ENCODE results near the gene HAUS7. TPM values are rescaled to one million over a fixed set of nuclear protein-coding genes. Genes with fewer than 3 reads are reported as not detected.

The HAUS7 gene
- total and polyA plus RNA-seq, 9 donors: 20.0 to 34.3 (median 30.1) TPM

GRCh38 chrX:153492543-153492942 lies 22.2 kb upstream of the HAUS7 start:
- Histone ChIP-seq H3K4me1 (ENCODE audit: control insufficient read depth, insufficient read depth, low read length) (peaks cover 74% of the 10 kb centered on the region), H3K4me3 (ENCODE audit: low read length) (no peak overlapping the region), H3K9me3 (replicated peaks; ENCODE audit: control insufficient read depth, low read depth, low read length) (no peaks in the 10 kb centered on the region), H3K36me3 (ENCODE audit: control insufficient read depth, insufficient read depth, low read length) (no peaks in the 10 kb centered on the region), H3K27me3 (ENCODE audit: control insufficient read depth, insufficient read depth, low read length) (peaks cover 5% of the 10 kb centered on the region), H3K27ac (ENCODE audit: low read length) (no peak overlapping the region)
- 74% methylated on average over 8 of the region's 12 CpGs for WGBS (ENCODE audit: insufficient coverage)
- no peak for DNase-seq

GRCh38 chrX:153491918-153492317 lies 21.5 kb upstream of the HAUS7 start:
- Histone ChIP-seq H3K27me3 (ENCODE audit: control insufficient read depth, insufficient read depth, low read length) (peaks cover 5% of the 10 kb centered on the region), H3K4me3 (ENCODE audit: low read length) (no peak overlapping the region), H3K9me3 (replicated peaks; ENCODE audit: control insufficient read depth, low read depth, low read length) (no peaks in the 10 kb centered on the region), H3K4me1 (ENCODE audit: control insufficient read depth, insufficient read depth, low read length) (peaks cover 80% of the 10 kb centered on the region), H3K36me3 (ENCODE audit: control insufficient read depth, insufficient read depth, low read length) (no peaks in the 10 kb centered on the region), H3K27ac (ENCODE audit: low read length) (peak overlapping the region; percentile 51)
- 37% methylated on average over 8 of the region's 11 CpGs for WGBS (ENCODE audit: insufficient coverage)
- no peak for DNase-seq

- 49% methylated on average over 7 of the region's 10 CpGs for WGBS (ENCODE audit: insufficient coverage)
- Histone ChIP-seq H3K9me3 (replicated peaks; ENCODE audit: control insufficient read depth, low read depth, low read length) (no peaks in the 10 kb centered on the region), H3K4me1 (ENCODE audit: control insufficient read depth, insufficient read depth, low read length) (peaks cover 83% of the 10 kb centered on the region), H3K27me3 (ENCODE audit: control insufficient read depth, insufficient read depth, low read length) (peaks cover 5% of the 10 kb centered on the region), H3K27ac (ENCODE audit: low read length) (peak overlapping the region; percentile 51), H3K36me3 (ENCODE audit: control insufficient read depth, insufficient read depth, low read length) (no peaks in the 10 kb centered on the region), H3K4me3 (ENCODE audit: low read length) (no peak overlapping the region)
- DNase-seq: peak; percentile 53
These were observed 21.1 kb upstream of the HAUS7 start for GRCh38 chrX:153491351-153491914.

DNA sequence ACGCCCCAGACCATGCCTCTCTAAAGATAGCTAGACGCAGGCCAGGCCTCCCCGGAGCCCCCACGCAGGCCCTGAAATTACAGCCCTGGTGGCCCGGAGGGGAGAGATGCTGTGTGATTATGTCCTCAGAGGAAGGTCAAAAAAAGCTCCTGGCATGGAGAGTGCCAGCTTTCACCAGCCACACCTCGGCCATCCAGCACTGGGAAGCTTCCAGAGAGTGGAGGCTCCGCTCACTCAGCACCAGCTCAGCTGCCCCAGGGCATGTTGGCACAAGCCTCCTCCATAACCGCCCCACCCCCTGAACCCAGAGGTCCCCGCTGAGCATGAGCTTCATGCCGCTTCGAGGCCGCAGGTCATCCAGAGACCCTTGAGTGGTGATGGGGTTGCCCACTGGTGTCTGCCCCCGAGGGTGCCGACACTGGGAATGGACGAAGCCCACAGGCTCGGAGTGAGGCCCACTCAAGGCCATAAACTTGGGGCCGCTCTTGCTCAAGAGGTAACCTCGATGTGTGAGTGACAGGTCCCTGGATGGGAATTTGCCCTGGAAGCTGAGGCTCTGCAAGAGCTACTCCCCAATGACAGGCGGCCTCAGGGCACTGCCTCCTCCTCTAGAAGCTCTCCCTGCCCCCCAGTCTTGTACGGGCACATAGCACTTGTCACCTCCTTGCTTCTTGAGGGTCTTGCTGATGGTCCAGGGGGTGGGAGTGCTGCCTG lies 20.0 kb upstream of the HAUS7 start:
- H3K4me1 ChIP-seq (ENCODE audit: control insufficient read depth, insufficient read depth, low read length): peaks cover 90% of the 10 kb centered on the region
- H3K4me3 ChIP-seq (ENCODE audit: low read length): no peak overlapping the region
- peaks cover 4% of the 10 kb centered on the region for H3K27me3 ChIP-seq (ENCODE audit: control insufficient read depth, insufficient read depth, low read length)
- no peaks in the 10 kb centered on the region for H3K9me3 ChIP-seq (replicated peaks; ENCODE audit: control insufficient read depth, low read depth, low read length)
- H3K27ac ChIP-seq (ENCODE audit: low read length): peak overlapping the region; percentile 7
- DNase-seq: no peak
- H3K36me3 ChIP-seq (ENCODE audit: control insufficient read depth, insufficient read depth, low read length): no peaks in the 10 kb centered on the region
- 88% methylated on average over 10 of the region's 20 CpGs for WGBS (ENCODE audit: insufficient coverage)

DNA sequence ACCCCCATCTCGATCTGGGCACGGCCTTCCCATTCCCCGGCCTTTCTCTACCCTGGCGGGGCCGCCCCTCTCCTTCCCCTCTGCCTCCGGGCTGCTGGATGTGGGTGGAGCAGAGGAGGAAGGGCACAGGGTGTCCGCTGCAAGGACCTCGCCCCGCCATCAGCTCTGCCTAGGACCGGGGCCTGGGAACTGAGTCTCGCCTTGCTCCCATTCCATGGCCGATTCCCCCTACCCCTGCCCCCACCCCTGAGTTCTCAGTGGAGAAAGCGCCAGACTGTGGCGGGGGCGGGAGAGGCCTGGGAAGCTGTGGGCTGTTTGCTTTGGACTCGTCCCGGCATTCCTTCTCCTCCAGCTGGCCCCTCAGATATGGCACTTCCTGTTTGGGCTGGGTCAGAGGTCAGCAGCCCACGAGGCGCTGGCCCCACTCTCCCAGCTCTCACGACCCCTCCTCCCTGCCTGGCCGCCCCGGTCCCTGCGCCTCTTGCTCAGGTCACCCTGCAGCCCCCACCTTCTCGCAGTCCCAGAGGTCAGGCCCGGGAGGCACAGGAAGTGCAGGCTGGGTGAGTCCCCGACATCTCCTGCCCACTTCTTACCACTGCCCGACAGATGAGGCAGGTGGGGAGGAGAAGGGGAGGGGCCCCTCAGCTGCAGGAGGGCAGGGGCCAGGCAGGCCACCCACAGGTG lies 18.0 kb upstream of the HAUS7 start:
- Histone ChIP-seq H3K36me3 (ENCODE audit: control insufficient read depth, insufficient read depth, low read length) (no peaks in the 10 kb centered on the region), H3K4me3 (ENCODE audit: low read length) (no peak overlapping the region), H3K27me3 (ENCODE audit: control insufficient read depth, insufficient read depth, low read length) (peaks cover 2% of the 10 kb centered on the region), H3K4me1 (ENCODE audit: control insufficient read depth, insufficient read depth, low read length) (peaks cover 91% of the 10 kb centered on the region), H3K27ac (ENCODE audit: low read length) (peak overlapping the region; percentile 35), H3K9me3 (replicated peaks; ENCODE audit: control insufficient read depth, low read depth, low read length) (no peaks in the 10 kb centered on the region)
- DNase-seq: no peak
- WGBS (ENCODE audit: insufficient coverage): 36% methylated on average over 5 of the region's 27 CpGs

DNA sequence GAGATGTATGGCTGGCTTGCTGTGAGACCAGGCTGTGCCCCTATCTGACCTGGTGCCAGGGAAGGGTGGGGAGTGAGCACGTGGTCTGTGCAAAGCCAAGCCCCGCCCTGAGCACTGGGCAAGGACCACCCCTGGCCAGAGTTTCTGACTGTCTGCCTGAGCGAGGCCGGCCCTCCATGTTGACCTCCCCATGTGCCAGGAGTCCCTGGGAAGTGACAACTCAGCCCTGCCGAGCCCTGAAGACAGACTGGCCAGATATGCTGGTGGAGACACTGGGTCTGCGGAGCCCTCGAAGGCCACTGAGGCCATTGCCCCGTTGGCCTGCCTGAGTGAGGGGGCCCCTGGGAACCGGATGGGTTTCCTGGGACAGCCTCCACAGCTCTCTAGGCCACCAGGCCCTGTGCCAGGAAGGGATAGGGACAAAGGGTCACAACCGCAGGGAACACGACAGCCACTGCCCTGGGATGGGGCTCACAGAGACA lies 17.3 kb upstream of the HAUS7 start:
- Histone ChIP-seq H3K4me3 (ENCODE audit: low read length) (no peak overlapping the region), H3K27ac (ENCODE audit: low read length) (peak overlapping the region; percentile 35), H3K36me3 (ENCODE audit: control insufficient read depth, insufficient read depth, low read length) (no peaks in the 10 kb centered on the region), H3K4me1 (ENCODE audit: control insufficient read depth, insufficient read depth, low read length) (peaks cover 85% of the 10 kb centered on the region), H3K9me3 (replicated peaks; ENCODE audit: control insufficient read depth, low read depth, low read length) (no peaks in the 10 kb centered on the region), H3K27me3 (ENCODE audit: control insufficient read depth, insufficient read depth, low read length) (peaks cover 2% of the 10 kb centered on the region)
- 66% methylated on average over 11 of the region's 11 CpGs for WGBS (ENCODE audit: insufficient coverage)
- no peak for DNase-seq

- H3K27me3 ChIP-seq (ENCODE audit: control insufficient read depth, insufficient read depth, low read length): peaks cover 2% of the 10 kb centered on the region
- DNase-seq: no peak
These were observed 15.8 kb upstream of the HAUS7 start for GRCh38 chrX:153486171-153486570.

GRCh38 chrX:153485396-153486080 lies 15.2 kb upstream of the HAUS7 start:
- Histone ChIP-seq H3K9me3 (replicated peaks; ENCODE audit: control insufficient read depth, low read depth, low read length) (no peaks in the 10 kb centered on the region), H3K4me3 (ENCODE audit: low read length) (no peak overlapping the region), H3K4me1 (ENCODE audit: control insufficient read depth, insufficient read depth, low read length) (peaks cover 64% of the 10 kb centered on the region), H3K27ac (ENCODE audit: low read length) (peak overlapping the region; percentile 7), H3K36me3 (ENCODE audit: control insufficient read depth, insufficient read depth, low read length) (no peaks in the 10 kb centered on the region), H3K27me3 (ENCODE audit: control insufficient read depth, insufficient read depth, low read length) (peaks cover 2% of the 10 kb centered on the region)
- WGBS (ENCODE audit: insufficient coverage): 68% methylated on average over 29 of the region's 30 CpGs
- no peak for DNase-seq

More at GRCh38 chrX:153486171-153486570, 15.8 kb upstream of the HAUS7 start:
- Histone ChIP-seq H3K4me3 (ENCODE audit: low read length) (no peak overlapping the region), H3K27ac (ENCODE audit: low read length) (no peak overlapping the region), H3K36me3 (ENCODE audit: control insufficient read depth, insufficient read depth, low read length) (no peaks in the 10 kb centered on the region), H3K4me1 (ENCODE audit: control insufficient read depth, insufficient read depth, low read length) (peaks cover 70% of the 10 kb centered on the region), H3K9me3 (replicated peaks; ENCODE audit: control insufficient read depth, low read depth, low read length) (no peaks in the 10 kb centered on the region)
- 78% methylated on average over 8 of the region's 10 CpGs for WGBS (ENCODE audit: insufficient coverage)

- DNase-seq: no peak
These were observed 12.1 kb upstream of the HAUS7 start for GRCh38 chrX:153482376-153483015.

More at GRCh38 chrX:153482376-153483015, 12.1 kb upstream of the HAUS7 start:
- H3K9me3 ChIP-seq (replicated peaks; ENCODE audit: control insufficient read depth, low read depth, low read length): no peaks in the 10 kb centered on the region
- H3K4me3 ChIP-seq (ENCODE audit: low read length): no peak overlapping the region
- H3K27me3 ChIP-seq (ENCODE audit: control insufficient read depth, insufficient read depth, low read length): peaks cover 2% of the 10 kb centered on the region
- 79% methylated on average over 17 of the region's 23 CpGs for WGBS (ENCODE audit: insufficient coverage)
- no peaks in the 10 kb centered on the region for H3K36me3 ChIP-seq (ENCODE audit: control insufficient read depth, insufficient read depth, low read length)
- no peak overlapping the region for H3K27ac ChIP-seq (ENCODE audit: low read length)
- H3K4me1 ChIP-seq (ENCODE audit: control insufficient read depth, insufficient read depth, low read length): peaks cover 43% of the 10 kb centered on the region
